Stimulated activated CD8-positive, alpha-beta memory T cell treated with anti-CD3 and anti-CD28 coated beads, Interleukin-4, amount 100 ng/mL, for 4 hours (primary cell): ENCODE measurements around the gene TMEM147.
"Not testable (repeated sequence)": the region's sequence is repeated elsewhere in the genome, so short reads cannot be mapped to it uniquely, and the experiment has no call there.

ENCODE experiments used
- DNase-seq, 2 donors: peaks; one replicate each; pipeline ENCODE4 v3.0.0-alpha.2; 2020; ENCODE audit warnings: low read depth in 2 of 2, low spot score in 1 of 2

Gene TMEM147

DNA sequence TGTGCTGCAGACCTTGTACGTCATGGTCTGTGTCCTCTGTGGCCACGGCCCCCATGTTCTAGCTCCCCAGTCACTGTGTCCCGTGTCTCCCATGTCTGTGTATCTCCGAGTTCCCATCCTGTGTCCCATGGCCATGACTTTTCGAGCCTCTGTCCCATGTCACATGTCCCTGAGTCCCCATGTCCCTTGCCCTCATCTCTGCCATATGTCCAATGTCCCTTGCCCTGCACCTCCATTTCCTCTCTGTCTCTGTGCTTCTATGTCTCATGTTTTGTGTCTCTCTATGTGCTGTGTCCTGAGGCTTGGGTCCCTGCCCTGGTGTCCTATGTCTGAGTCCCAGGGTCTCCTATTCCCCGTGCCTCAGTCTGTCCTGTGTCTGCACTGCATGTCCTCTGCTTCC, 16.0 kb downstream of the TMEM147 start:
- no peak for DNase-seq

DNA sequence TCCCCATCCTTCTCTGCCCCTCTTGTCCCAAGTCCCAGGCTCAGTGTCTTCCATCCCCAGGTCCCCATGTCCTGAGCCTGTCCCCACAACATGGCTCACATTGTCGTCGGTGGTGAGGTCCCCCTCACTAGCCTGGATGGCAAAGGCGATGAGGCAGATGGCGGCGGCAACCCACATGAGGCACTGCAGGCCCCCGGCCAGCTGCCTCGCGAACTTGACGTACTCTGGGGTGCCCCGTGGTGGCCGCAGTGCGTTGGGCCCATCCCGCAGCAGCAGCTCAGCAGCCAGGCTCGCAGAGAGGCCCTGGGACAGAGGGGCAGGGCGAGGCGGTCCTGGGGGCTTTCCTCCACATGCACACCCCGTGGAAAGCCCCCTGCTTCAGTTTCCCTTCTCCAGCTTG, 16.9 kb downstream of the TMEM147 start:
- DNase-seq = no peak

DNA sequence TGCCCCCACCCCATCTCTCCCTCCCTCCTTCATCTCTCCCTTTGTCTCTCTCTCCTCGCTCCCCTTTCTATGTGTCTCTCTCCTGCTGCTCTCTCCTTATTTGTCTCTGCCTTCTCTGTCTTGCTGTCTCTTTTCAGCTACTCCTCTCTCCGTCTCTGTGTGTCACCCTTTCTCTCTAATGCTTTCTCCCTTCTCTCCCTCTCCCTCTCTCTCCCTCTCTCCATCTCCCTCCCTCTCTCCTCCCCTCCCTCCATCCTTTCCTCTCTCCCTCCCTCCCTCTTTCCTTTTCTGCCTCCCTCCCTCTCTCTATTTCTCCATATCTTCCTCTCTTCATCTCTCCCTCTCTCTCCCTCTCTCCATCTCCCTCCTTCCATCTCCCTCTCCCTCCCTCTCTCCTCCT, 17.4 kb downstream of the TMEM147 start:
- no peak for DNase-seq

DNA sequence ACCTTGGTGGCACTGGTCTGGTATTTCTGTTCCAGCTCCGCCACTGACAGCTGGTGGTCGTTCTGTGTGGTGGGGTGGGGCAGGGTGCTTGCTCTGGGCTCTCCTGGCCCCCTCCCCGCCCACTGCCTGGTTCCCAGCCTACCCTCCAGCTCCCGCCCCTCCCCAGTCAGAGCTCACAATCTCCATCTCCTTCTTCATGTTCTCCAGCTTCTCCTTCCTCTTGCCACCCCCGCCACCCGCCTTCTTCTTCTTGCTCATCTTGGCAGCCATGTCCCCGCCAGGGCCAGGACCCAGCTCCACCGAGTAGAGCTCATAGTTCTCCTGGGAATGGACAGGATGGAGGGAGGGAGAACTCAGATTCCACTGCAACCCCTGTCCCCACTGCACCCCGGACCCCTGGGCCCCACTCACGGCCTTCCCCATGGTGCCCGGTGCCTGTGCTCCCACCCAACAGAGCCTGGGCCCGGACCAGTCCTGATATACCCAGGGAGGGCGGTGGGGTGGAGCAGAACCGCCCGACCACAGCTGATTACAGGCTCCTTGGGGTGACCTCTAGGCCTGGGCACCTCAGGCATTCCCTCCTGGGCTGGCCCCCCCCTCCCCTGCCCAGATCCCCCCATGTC, 17.9 kb downstream of the TMEM147 start, which contains the start of gene ATP4A:
Gene ATP4A, minus strand, starts transcription at position 452 of the 623 bp plus-strand sequence. Its CDS starts 29 bp downstream, at position 423.
- DNase-seq = no peak

DNA sequence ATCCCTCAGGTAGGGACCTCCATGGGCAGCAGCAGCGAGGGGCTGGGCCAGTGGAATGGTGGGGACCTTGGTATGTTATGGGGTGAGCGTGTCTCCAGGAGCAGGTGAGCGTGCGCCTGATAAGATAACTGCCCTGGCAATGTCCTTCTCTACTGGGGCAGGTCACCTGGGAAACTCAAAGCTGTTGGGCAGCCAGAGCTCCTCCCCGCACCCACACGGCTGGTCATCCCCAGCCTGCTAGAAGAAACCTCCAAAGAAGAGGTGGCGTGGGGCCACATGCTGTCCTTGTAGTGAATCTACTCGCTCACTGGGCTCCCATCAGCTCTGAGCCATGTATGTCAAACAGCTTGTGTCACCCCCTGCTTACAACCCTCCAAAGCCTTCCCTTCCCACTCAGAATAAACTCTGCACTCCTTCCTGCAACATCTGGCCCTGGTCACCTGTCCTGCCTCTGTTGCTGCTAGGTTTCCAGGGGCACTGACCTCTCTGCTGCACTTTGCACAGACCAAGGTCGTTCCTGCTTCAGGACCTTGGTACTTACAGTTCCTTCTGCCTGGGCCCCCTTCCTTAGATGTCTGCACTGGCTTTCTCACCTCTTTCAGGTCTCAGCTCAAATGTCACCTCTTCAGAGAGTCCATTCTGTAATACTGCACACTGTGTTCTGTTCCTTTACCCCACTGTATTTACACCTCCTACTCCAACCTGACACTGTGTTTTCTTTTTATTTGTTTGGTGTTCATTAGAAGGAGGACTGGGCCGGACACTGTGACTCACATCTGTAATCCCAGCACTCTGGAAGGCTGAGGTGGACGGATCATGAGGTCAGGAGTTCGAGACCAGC, 19.8 kb downstream of the TMEM147 start:
- DNase-seq = no peak

DNA sequence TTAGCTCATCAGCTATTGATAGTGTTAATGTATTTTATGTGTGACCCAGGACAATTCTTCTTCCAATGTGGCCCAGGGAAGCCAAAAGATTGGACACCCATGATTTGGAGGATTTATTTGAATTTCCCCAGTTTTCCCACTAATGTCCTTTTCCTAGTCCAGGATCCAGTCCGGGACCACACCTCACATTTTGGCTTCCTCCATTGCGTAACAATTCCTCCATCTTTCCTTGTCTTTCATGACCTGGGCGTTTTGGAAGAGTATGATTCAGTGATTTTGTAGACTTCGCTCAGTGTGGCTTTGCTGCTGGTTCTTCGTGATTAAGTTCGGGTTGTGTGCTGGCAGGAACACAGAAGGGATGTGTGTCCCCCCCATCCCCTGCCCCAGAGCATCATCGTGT, 21.3 kb downstream of the TMEM147 start:
- no peak for DNase-seq

DNA sequence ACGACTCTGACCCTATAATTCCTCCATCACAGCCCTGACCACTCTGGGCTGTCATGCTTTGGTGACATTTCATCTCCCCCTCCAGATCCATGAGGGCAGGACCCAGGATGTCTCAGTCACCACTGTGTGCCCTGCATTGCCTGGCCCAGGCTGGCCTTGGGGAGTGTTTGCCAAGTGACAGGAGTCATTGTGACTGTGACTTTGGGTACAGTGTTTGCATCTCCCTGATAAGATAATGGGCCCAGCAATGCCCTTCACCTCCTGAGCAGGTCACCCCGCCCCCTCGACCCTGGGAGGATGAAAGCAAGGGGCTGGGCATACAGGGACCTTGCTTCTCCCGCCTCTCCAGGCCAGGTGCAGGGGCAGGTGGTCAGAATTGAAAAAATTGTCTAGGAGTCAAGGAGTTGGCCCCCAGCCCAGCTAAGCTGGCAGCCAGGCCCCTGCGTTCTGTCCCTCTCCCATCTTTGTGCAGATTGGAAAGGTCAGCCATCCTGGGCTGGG, 23.9 kb downstream of the TMEM147 start:
- DNase-seq = no peak

DNA sequence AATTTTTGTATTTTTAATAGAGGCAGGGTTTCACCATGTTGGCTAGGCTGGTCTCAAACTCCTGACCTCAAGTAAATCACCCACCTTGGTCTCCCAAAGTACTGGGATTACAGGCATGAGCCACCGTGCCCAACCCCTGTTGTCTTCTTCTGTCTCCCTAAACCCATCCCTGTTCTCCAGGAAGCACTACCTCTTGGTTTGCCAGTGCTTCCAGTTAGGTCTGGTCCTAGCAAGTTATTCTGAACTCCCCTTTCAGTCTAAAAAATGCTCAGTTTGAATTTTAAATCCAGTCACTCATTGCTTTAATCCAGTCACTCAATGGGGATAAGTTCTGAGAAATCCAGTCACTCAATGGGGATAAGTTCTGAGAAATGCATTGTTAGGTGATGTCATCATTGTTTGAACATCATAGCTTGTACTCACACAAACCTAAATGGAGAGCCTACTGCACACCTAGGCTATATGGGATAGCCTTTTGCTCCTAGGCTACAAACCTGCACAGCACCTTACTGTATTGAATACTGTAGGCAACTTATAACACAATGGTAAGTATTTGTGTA, 26.1 kb downstream of the TMEM147 start:
- no peak for DNase-seq

DNA sequence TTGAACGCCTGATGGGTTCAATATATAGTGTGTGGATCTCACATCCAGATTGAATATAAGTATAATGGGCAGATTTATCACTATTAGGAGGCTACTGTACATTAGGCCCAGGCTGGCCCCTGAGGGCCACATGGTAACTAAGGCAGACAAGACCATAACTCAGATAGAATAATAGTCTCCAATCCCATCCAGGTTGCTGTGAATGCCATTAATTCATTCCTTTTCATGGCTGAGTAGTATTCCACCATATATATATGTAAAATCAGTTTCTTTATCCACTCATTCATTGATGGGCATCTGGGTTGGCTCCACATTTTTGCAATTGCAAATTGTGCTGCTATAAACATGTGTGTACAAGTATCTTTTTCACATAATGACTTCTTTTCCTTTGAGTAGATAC, 32.5 kb downstream of the TMEM147 start:
- DNase-seq = no peak

DNA sequence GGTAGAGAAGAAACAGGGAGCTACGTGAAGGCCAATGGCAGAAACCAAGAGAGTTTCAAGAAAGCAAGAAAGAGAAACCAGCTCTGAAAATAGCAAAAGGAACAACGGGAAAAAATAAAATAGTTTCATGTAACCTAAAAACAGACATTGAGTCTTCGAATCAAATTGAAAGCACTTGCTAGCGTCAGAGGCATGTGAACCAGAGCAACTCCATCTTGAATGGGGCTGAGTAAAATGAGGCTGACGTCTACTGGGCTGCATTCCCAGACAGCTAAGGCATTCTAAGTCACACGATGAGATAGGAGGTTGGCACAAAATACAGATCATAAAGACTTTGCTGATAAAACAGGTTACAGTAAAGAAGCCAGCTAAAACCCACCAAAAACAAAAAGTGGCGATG, 33.3 kb downstream of the TMEM147 start:
- no peak for DNase-seq

DNA sequence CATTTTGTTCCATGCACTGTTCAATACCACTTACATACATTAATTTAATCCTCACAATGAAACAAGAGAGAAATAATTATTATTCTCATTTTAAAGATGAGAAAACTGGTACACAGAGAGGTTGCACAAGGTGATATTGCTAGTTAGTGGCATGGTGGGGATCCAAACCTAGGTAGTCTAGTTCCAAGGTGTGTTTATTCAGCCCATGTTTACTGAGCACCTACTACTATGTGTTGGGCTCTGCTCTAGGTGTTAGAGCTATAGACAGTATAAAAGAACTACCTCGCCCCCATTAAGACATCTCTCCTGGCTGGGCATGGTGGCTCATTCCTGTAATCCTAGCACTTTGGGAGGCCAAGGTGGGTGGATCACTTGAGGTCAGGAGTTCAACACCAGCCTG, 37.3 kb downstream of the TMEM147 start:
- DNase-seq = no peak

DNA sequence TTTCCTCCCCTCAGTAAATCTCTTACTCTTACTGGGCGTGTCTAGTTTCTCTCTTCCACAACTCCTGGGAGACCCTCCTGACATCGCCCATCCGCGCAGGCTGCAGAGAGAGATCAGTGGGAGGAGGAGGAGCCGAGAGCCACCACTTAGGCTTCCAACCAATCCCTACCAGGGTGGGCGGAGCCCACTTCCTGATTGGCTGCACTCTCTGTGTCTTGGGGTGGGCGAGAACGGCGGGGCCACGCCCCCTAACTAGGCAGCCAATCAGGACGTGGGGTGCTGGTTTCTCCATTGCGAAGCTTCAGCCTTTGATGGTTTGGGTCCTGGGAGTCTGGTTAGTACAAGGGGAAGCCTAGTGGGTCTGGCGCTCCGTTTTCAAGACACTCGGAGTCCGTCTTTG, 40.4 kb downstream of the TMEM147 start, which contains the start of gene PMIS2:
Gene PMIS2, plus strand, starts transcription at position 326 of the 400 bp plus-strand sequence. CDS start 87 bp downstream, outside the sequence.
- no peak for DNase-seq

DNA sequence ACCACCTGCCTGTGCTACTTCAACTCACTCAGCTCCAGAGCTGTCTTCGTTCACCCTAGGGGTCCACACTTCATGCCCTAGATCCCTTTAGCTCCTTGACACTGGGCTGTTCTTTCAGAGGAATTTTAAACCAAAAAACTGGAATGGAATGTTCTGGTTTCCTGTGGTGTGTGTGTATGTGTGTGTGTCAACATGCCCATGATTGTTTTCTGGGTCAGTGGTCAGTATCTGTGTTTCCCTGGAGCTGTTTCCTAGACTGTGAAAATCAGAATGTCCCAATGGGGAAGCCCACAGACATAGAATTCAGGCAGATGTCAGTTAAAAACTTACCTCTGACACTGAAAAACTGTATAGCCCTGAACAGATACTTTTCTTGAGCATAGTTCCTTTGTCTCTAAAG, 41.9 kb downstream of the TMEM147 start:
- DNase-seq = no peak

DNA sequence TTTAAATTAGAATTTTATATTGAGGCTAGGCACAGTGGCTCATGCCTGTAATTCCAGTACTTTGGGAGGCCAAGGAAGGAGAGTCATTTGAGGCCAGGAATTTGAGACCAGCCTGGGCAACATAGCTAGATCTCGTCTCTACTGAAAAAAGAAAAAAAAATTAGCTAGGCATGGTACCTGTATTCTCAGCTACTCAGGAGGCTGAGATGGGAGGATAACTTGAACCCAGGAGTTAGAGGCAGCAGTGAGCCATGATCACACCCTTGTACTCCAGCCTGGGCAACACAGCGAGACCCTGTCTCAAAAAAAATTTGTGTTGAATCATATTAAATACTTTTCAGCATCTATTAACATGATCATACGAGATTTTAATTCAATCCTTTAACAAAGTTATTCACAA, 45.4 kb downstream of the TMEM147 start:
- no peak for DNase-seq

DNA sequence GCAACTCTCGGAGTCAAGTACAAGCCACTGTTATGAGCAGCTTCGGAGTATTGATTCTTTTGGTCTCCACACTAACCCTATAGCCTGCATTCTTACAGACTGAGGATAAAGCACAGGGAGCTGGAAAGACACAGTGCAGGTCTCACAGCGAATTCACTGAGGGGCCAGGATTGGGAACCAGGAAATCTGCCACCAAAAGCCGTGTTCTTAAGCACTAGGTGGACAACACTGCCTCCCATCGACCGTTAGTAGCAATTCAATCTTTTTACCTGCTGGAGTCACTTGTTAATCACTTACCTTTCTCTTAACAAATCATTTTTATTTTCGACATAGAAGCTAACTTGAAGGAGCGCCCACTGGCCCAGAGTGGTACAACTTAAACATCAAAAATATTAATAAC, 46.8 kb downstream of the TMEM147 start:
- DNase-seq = no peak

DNA sequence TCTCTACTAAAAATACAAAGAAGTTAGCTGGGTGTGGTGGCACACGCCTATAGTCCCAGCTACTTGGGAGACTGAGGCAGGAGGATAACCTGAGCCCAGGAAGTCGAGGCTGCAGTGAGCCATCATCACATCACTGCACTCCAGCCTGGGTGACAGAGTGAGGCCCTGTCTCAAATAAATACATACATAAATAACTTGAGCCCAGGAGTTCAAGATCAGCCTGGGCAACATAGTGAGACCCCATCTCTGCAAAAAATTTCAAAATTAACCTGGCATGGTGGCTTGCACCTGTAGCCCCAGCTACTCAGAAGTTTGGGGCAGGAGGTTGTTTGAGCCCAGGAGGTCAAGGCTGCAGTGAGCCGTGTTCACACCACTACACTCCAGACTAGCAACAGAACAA, 49.6 kb downstream of the TMEM147 start:
- DNase-seq = not testable (repeated sequence)

DNA sequence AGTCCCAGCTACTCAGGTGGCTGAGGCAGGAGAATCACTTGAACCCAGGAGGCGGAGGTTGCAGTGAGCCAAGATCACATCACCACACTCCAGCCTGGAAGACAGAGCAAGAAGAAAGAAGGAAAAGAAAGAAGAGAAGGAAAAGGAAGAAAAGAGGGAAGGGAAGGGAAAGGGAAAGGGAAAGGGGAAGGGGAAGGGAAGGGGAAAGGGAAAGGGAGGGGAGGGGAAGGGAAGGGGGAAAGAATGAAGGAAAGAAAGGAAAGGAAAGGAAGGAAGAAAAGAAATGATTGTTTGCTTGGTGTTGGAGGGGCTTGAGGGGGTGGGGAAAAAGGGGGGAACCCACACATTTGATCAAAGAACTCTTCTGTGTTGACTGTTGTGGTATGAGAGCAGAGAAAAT, 50.5 kb downstream of the TMEM147 start:
- DNase-seq = no peak

DNA sequence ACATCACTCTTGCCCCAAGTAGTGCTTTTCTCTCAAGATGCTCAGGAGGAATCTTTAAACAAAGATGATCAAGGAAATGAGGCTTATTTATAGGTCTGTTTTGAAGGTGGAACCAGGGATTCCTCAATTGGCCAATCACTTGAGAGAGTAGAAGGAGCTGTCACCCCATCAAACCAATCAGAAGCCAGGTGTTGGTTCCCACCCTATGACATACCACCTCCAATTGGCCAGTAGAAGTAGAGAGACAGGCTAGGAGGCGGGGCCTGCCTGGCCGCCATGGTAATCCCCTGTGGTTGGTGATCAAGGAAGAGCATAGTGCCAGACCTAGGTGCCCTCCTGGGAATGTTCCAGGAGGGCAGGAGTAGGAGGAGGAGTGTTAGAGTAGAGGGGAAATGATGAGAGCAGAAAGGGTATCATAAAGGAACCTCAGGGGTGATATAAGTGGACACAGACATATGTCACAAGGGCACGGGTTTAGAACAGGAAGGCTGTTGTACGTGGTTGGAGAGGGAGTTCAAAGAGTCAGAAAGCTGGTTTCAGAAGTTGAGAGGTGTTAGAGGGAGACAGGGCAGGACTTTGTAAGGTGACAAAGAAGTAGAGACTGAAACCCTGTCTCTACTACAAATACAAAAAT, 51.1 kb downstream of the TMEM147 start:
- DNase-seq = no peak
